H1 (cell line): ENCODE data around the gene CDCA3. TPM values are rescaled to one million over a fixed set of nuclear protein-coding genes. Genes with fewer than 3 reads are reported as not detected.

Experiments
- CTCF ChIA-PET: fragments of 300-600 bp; sonication (Branson Sonifier 250); formaldehyde crosslinking; loops from one replicate; lab custom pipeline; 2021; ENCODE audit not compliant: partially characterized antibody; lab: Charles Lee
- POLR2A ChIA-PET: fragments of 300-600 bp; sonication (Branson Sonifier 250); formaldehyde crosslinking; loops from one replicate; lab custom pipeline; 2021; ENCODE audit warnings: inconsistent platforms; ENCODE audit not compliant: partially characterized antibody; lab: Charles Lee
- DNase-seq, 2 experiments: peaks; one replicate each; pipeline versions ENCODE4 v3.0.0 to v3.0.0-alpha.2; 2010 to 2022; ENCODE audit warnings: low spot score in 2 of 2, low read depth in 1 of 2, mixed read lengths in 1 of 2
- FAIRE-seq: peaks from 2 replicates; lab custom pipeline; 2011; peaks lifted over from hg19 to GRCh38; lab: Jason Lieb, UNC
- H2AFZ ChIP-seq: 2 replicates; pipeline ENCODE4 v1.8.1; 2012; ENCODE audit warnings: low read length, inconsistent platforms
- H2AK5ac ChIP-seq: 2 replicates; pipeline ENCODE4 v1.6.1; 2013; ENCODE audit warnings: low read depth, low read length
- H2BK120ac ChIP-seq: replicated peaks from 2 replicates; pipeline ENCODE3; 2013; ENCODE audit warnings: low read depth, low read length, inconsistent platforms
- H2BK12ac ChIP-seq: 2 replicates; pipeline ENCODE4 v1.6.1; 2013; ENCODE audit warnings: low read depth, low read length
- H2BK15ac ChIP-seq: 2 replicates; pipeline ENCODE4 v1.6.1; 2013; ENCODE audit warnings: low read length
- H2BK20ac ChIP-seq: 2 replicates; pipeline ENCODE4 v1.6.1; 2013; ENCODE audit warnings: low read length
- H2BK5ac ChIP-seq: 2 replicates; pipeline ENCODE4 v1.6.1; 2013; ENCODE audit warnings: low read depth, low read length
- H3K14ac ChIP-seq: 2 replicates; pipeline ENCODE4 v1.6.1; 2013; ENCODE audit warnings: inconsistent platforms; ENCODE audit not compliant: insufficient read length
- H3K18ac ChIP-seq: 2 replicates; pipeline ENCODE4 v1.6.1; 2013; ENCODE audit warnings: low read length; ENCODE audit errors: extremely low read depth
- H3K23ac ChIP-seq: 2 replicates; pipeline ENCODE4 v1.6.1; 2013; ENCODE audit warnings: inconsistent platforms; ENCODE audit not compliant: insufficient read length
- H3K23me2 ChIP-seq: 2 replicates; pipeline ENCODE4 v1.6.1; 2013; ENCODE audit warnings: low read depth, low read length
- H3K27ac ChIP-seq: 2 replicates; pipeline ENCODE4 v1.6.1; 2011; ENCODE audit warnings: low read depth, low read length, inconsistent platforms
- H3K27me3 ChIP-seq, 4 experiments: replicated peaks in 1 of 4; 1 replicate in 1 of 4; 2 replicates in 3 of 4; pipeline versions ENCODE4 v1.6.1 to v1.8.1; 2011 to 2013; ENCODE audit warnings: low read length in 3 of 4, mild to moderate bottlenecking in 3 of 4, inconsistent platforms in 2 of 4, mixed read lengths in 2 of 4, moderate library complexity in 1 of 4; ENCODE audit not compliant: control insufficient read depth in 3 of 4, insufficient read depth in 3 of 4; ENCODE audit errors: extremely low read depth in 1 of 4
- H3K36me3 ChIP-seq, 4 experiments: 2 replicates each; pipeline versions ENCODE4 v1.6.1 to v1.8.1; 2011 to 2013; ENCODE audit warnings: mild to moderate bottlenecking in 4 of 4, low read length in 3 of 4, moderate library complexity in 2 of 4, control low read depth in 1 of 4, inconsistent platforms in 1 of 4; ENCODE audit not compliant: insufficient read depth in 4 of 4, control insufficient read depth in 2 of 4
- H3K4ac ChIP-seq: replicated peaks from 2 replicates; pipeline ENCODE3; 2013; ENCODE audit warnings: low read length, low read depth, mixed read lengths, inconsistent platforms; ENCODE audit not compliant: insufficient read length
- H3K4me1 ChIP-seq, 4 experiments: replicated peaks in 1 of 4; 1 replicate in 1 of 4; 2 replicates in 3 of 4; pipeline versions ENCODE4 v1.6.1 to v1.8.1; 2011 to 2013; ENCODE audit warnings: low read length in 3 of 4, inconsistent platforms in 2 of 4, mixed read lengths in 1 of 4; ENCODE audit not compliant: insufficient read depth in 4 of 4, control insufficient read depth in 3 of 4
- H3K4me2 ChIP-seq, 2 experiments: 2 replicates each; pipeline versions ENCODE4 v1.6.1 to v1.8.1; 2011 to 2013; ENCODE audit warnings: low read depth in 2 of 2, low read length in 2 of 2, control low read depth in 1 of 2, inconsistent platforms in 1 of 2, mild to moderate bottlenecking in 1 of 2; ENCODE audit not compliant: insufficient read depth in 1 of 2
- H3K4me3 ChIP-seq, 4 experiments: fragments of 200-600, 300-600 bp in 1 of 4; sonication (generic), shearing (Covaris generic), sonication (Bioruptor Twin) in 1 of 4; 2 replicates each; pipeline versions ENCODE4 v1.5.1 to v1.8.1; 2011 to 2016; ENCODE audit warnings: low read length in 4 of 4, low read depth in 3 of 4, control low read depth in 2 of 4, inconsistent platforms in 2 of 4, mild to moderate bottlenecking in 2 of 4, mixed read lengths in 1 of 4, moderate library complexity in 1 of 4; ENCODE audit not compliant: insufficient read depth in 2 of 4; ENCODE audit errors: extremely low read depth in 1 of 4
- H3K56ac ChIP-seq: replicated peaks from 2 replicates; pipeline ENCODE3; 2013; ENCODE audit warnings: low read depth, mild to moderate bottlenecking, mixed read lengths, low read length, inconsistent platforms; ENCODE audit not compliant: insufficient read length
- H3K79me1 ChIP-seq: 2 replicates; pipeline ENCODE4 v1.6.1; 2013; ENCODE audit warnings: low read depth, low read length, control low read depth
- H3K79me2 ChIP-seq, 2 experiments: 2 replicates each; pipeline versions ENCODE4 v1.6.1 to v1.8.1; 2012 to 2013; ENCODE audit warnings: low read length in 2 of 2, mild to moderate bottlenecking in 2 of 2, inconsistent platforms in 1 of 2; ENCODE audit not compliant: insufficient read depth in 2 of 2, control insufficient read depth in 1 of 2
- H3K9ac ChIP-seq, 4 experiments: replicated peaks in 1 of 4; 1 replicate in 1 of 4; 2 replicates in 3 of 4; pipeline versions ENCODE4 v1.6.1 to v1.8.1; 2011 to 2013; ENCODE audit warnings: low read depth in 3 of 4, low read length in 3 of 4, control low read depth in 2 of 4, mild to moderate bottlenecking in 2 of 4, moderate library complexity in 2 of 4, inconsistent platforms in 1 of 4; ENCODE audit errors: extremely low read depth in 1 of 4
- H3K9me3 ChIP-seq, 2 experiments: 2 replicates each; pipeline versions ENCODE4 v1.6.1 to v1.8.1; 2012 to 2013; ENCODE audit warnings: mild to moderate bottlenecking in 2 of 2, moderate library complexity in 2 of 2, control low read depth in 1 of 2, inconsistent platforms in 1 of 2, low read depth in 1 of 2, low read length in 1 of 2, mixed read lengths in 1 of 2; ENCODE audit not compliant: insufficient read depth in 2 of 2
- H4K20me1 ChIP-seq, 2 experiments: replicated peaks in 1 of 2; 2 replicates each; pipeline versions ENCODE3 to v1.8.1; 2011 to 2013; ENCODE audit warnings: inconsistent platforms in 2 of 2, low read length in 2 of 2, mild to moderate bottlenecking in 1 of 2; ENCODE audit not compliant: insufficient read depth in 2 of 2, control insufficient read depth in 1 of 2
- H4K5ac ChIP-seq: 2 replicates; pipeline ENCODE4 v1.6.1; 2013; ENCODE audit warnings: low read length, low read depth, mixed read lengths, inconsistent platforms; ENCODE audit not compliant: insufficient read length
- H4K8ac ChIP-seq: 2 replicates; pipeline ENCODE4 v1.8.0; 2013; ENCODE audit warnings: mild to moderate bottlenecking, moderate library complexity, low read length, inconsistent platforms; ENCODE audit not compliant: insufficient read depth; ENCODE audit errors: extremely low read depth
- H4K91ac ChIP-seq: replicated peaks from 2 replicates; pipeline ENCODE3; 2013; ENCODE audit warnings: low read length, mixed read lengths, inconsistent platforms; ENCODE audit not compliant: insufficient read length
- BACH1 ChIP-seq: IDR thresholded peaks from 2 replicates; pipeline ENCODE4 v1.6.1; 2012; ENCODE audit warnings: low read length, improper control_type of control experiment
- BRCA1 ChIP-seq: IDR thresholded peaks from 2 replicates; pipeline ENCODE4 v1.6.1; 2012; ENCODE audit warnings: low read depth, low read length, improper control_type of control experiment
- EGR1 ChIP-seq: IDR thresholded peaks from 2 replicates; pipeline ENCODE4 v1.6.1; 2011; ENCODE audit warnings: low read depth, low read length, borderline replicate concordance
- NRF1 ChIP-seq: IDR thresholded peaks from 2 replicates; pipeline ENCODE4 v1.6.1; 2011; ENCODE audit warnings: mild to moderate bottlenecking, low read depth, low read length, improper control_type of control experiment
- RAD21 ChIP-seq, 2 experiments: IDR thresholded peaks in 1 of 2; conservative IDR thresholded peaks in 1 of 2; 2 replicates each; pipeline ENCODE4 v1.6.1; 2011; ENCODE audit warnings: low read depth in 2 of 2, low read length in 2 of 2, improper control_type of control experiment in 1 of 2, inconsistent platforms in 1 of 2, mild to moderate bottlenecking in 1 of 2, moderate library complexity in 1 of 2
- SAP30 ChIP-seq: fragments of 300-600 bp; sonication (generic); IDR thresholded peaks from 2 replicates; pipeline ENCODE4 v1.7.1; 2012; ENCODE audit warnings: low read length, moderate library complexity, mild to moderate bottlenecking, inconsistent platforms; ENCODE audit not compliant: insufficient read depth, insufficient replicate concordance
- TBP ChIP-seq: IDR thresholded peaks from 2 replicates; pipeline ENCODE4 v1.6.1; 2011; ENCODE audit warnings: low read depth, low read length, improper control_type of control experiment
- WGBS, 2 experiments: shearing (Covaris generic) in 1 of 2; methylation state at CpG; one replicate each; pipeline versions ENCODE4 v1.1.6 to v1.1.7; 2013 to 2015; ENCODE audit warnings: low lambda C conversion rate in 2 of 2, mixed read lengths in 2 of 2, inconsistent platforms in 1 of 2, low coverage in 1 of 2, missing lambda C conversion rate in 1 of 2; ENCODE audit not compliant: insufficient replicate concordance in 2 of 2, insufficient coverage in 1 of 2, insufficient read length in 1 of 2; ENCODE audit errors: extremely low coverage in 1 of 2, missing lambda C conversion rate in 1 of 2; 5-methylcytosine and 5-hydroxymethylcytosine counted together
- polyA plus RNA-seq, 7 experiments: library from polyadenylated mRNA; depleted of rRNA in 3 of 7; stranded (reverse) in 5 of 7; unstranded in 2 of 7; fragments of >200 nt in 5 of 7; fragments of 200-250 nt in 2 of 7; gene quantifications; 1 replicate in 5 of 7; 2 replicates in 1 of 7; 4 replicates in 1 of 7; pipeline versions ENCODE4 v1.2.1 to v1.2.3, GENCODE V29; 2011 to 2013; ENCODE audit warnings: missing spikeins in 2 of 7, mixed read lengths in 2 of 7
- total RNA-seq: library from RNA; stranded (reverse); fragmentation: NEBNext Ultra II Directional; extraction: Animal tissue kit (Norgen Biotek cat#: 25700); gene quantifications from 2 replicates; pipeline ENCODE4 v1.2.1, GENCODE V29; 2021

Gene CDCA3
- total and polyA plus RNA-seq, 2 of the 8 experiments (the other 6 are each of a cell fraction or from before 2014, with no cell fraction given), result 47.7 to 71.2 TPM

GRCh38 chr12:6863586-6864321 lies 12.7 kb upstream of the CDCA3 start:
- H3K4me1 ChIP-seq, result peaks cover 5 to 21% (median 12%) of the 10 kb centered on the region in 4 experiments
- H4K8ac ChIP-seq, result no peak overlapping the region; the same call in 1 of the 2 replicates
- no peak overlapping the region for H2BK15ac ChIP-seq
- no peak overlapping the region for H3K23ac ChIP-seq
- ChIA-PET CTCF (interaction anchor here (1.3 to 2.1 kb wide), 3 partner anchors 15 to 111 kb away, joined by 4 to 7 read pairs (median 5); partner anchors contain the start of gene MLF2), POLR2A (interaction anchor here (6.1 to 18.9 kb wide), 5 partner anchors 19 to 77 kb away, joined by 86 to 588 read pairs (median 304); partner anchors contain the start of genes ATN1, C12orf57, CDCA3 and ENO2)
- H3K27me3 ChIP-seq, result no peaks in the 10 kb centered on the region
- no peak for TF ChIP-seq BRCA1
- no peak for TF ChIP-seq BACH1
- TF ChIP-seq SAP30, result no peak
- TF ChIP-seq EGR1, result no peak
- TF ChIP-seq TBP, result no peak
- TF ChIP-seq NRF1, result no peak
- no peak for TF ChIP-seq RAD21 (IDR thresholded peaks at IDR 0.05 in 1 of 2, conservative IDR thresholded peaks at IDR 0.05 in 1 of 2; ENCODE audit: low read depth in 2 of 2, low read length in 2 of 2)
- TF ChIP-seq, all 59 proteins: peak for 0
- H3K14ac ChIP-seq, result no peak overlapping the region
- H2BK120ac ChIP-seq, result no peak overlapping the region
- no peak overlapping the region for H4K91ac ChIP-seq
- H2BK5ac ChIP-seq, result no peak overlapping the region
- no peaks in the 10 kb centered on the region for H3K9me3 ChIP-seq
- no peak overlapping the region for H3K18ac ChIP-seq
- no peak overlapping the region for H3K56ac ChIP-seq
- H3K4ac ChIP-seq, result no peak overlapping the region
- peaks cover 23 to 54% (median 44%) of the 10 kb centered on the region in 4 experiments for H3K36me3 ChIP-seq
- H3K4me2 ChIP-seq, result no peak overlapping the region
- H3K4me3 ChIP-seq, result no peak overlapping the region
- H4K5ac ChIP-seq, result no peak overlapping the region
- H3K23me2 ChIP-seq, result peaks cover 11% of the 10 kb centered on the region
- H2BK12ac ChIP-seq, result no peak overlapping the region
- H4K20me1 ChIP-seq, result peaks cover 5 to 7% of the 10 kb centered on the region in 2 experiments
- DNase-seq (no peak), FAIRE-seq (no peak)
- WGBS, 2 experiments, result 97% methylated on average over 14 of the region's 16 CpGs; no CpG with 5 or more reads in 1 of the 2 experiments
- H3K79me1 ChIP-seq, result peaks cover 3% of the 10 kb centered on the region; the same call in 1 of the 2 replicates
- no peak overlapping the region for H3K9ac ChIP-seq
- no peak overlapping the region for H3K27ac ChIP-seq
- H3K79me2 ChIP-seq, result peaks cover 0 to 14% of the 10 kb centered on the region in 2 experiments; a peak in 2 of 4 replicates
- no peak overlapping the region for H2AK5ac ChIP-seq
- H2BK20ac ChIP-seq, result no peak overlapping the region
- no peak overlapping the region for H2AFZ ChIP-seq
